ENCODE results near the gene ARFGAP2.

DNA sequence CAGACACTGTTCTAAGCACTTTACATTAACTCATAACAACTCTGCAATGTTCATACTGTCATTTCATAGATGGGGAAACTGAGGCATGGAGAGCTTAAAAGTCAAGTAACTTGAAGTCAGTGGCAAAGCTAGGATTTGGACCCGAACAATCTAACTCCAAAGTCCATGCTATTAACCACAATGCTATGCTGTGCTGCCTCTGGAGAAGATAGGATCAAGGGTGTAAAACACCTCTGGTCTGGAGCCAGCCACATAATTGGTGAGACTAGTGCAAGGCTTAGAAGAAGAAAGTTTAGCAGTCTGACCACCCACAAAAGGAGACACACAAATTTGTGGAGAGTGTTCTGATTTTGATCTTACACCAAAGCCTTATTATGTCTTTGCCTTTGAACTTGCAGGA is 43.7 kb downstream of the ARFGAP2 start:
- TF ChIP-seq GATA2 (IDR thresholded peaks at IDR 0.05; ENCODE audit: low read depth, low read length) (no peak), GATA3 (IDR thresholded peaks at IDR 0.05; ENCODE audit: low read depth, low read length) (no peak)

All from SH-SY5Y (cell line).